NB4 (cell line): Measurements from ENCODE around the gene HYDIN.
A peak's percentile ranks its signal among the peaks of the same experiment; 100 is the strongest.

ENCODE experiments used
- DNase-seq: peaks from one replicate; pipeline ENCODE4 v3.0.0; 2010; ENCODE audit warnings: low read depth
- H3K4me3 ChIP-seq: one replicate; pipeline ENCODE4 v1.5.1; 2011; ENCODE audit warnings: mild to moderate bottlenecking, low read depth, low read length, moderate library complexity
- MYC ChIP-seq: IDR thresholded peaks from 2 replicates; pipeline ENCODE4 v1.6.1; 2011; ENCODE audit warnings: low read depth, low read length
- POLR2A ChIP-seq: IDR thresholded peaks from 2 replicates; pipeline ENCODE4 v1.6.1; 2011; ENCODE audit warnings: mild to moderate bottlenecking; ENCODE audit not compliant: insufficient read length; ENCODE audit errors: extremely low read depth
- TF ChIP-seq, protein P1 (sequence below): IDR thresholded peaks from 2 replicates; pipeline ENCODE4 v1.6.1; 2011; ENCODE audit warnings: low read depth, low read length
- TF ChIP-seq, protein P2 (sequence below): IDR thresholded peaks from one replicate; pipeline ENCODE4 v1.5.1; 2012; ENCODE audit warnings: low read depth, low read length

The HYDIN gene

DNA sequence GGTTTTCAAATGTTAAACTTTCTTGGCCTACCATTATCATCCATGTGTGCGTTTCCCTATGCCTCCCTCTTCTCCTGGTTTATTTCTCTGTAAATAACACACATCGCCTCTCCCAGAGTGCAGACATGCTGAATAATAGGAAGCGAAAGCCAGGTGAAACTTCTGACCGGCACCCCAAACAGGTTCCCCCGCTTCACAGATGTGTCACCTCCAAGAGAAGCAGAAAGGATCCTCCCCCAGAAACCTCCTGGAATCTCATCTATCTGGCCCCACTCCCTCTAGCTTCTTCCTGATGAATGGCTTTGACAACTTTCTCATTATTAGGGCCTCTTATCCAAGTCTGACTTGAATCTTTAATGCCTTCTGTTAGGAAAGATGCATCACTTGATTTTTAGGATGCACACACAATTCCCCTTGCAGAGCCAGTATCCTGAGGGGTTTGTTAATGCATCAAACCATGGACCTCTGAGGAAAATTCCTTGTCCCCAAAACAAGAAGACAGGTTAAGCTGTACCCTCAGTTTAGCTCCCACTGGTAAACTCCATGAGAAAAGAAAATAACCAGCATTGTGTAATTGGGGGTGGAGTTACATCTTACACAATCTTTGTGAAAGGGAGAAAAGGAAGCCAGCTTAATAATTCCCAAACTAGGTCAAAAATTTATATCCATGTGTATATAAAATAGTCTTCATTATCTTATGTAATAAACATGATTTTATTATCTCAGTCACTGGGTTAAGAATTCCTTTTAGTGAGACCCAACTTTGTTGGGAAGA is 20.1 kb upstream of the HYDIN start:
- no peak for DNase-seq
- TF ChIP-seq, protein P1, sequence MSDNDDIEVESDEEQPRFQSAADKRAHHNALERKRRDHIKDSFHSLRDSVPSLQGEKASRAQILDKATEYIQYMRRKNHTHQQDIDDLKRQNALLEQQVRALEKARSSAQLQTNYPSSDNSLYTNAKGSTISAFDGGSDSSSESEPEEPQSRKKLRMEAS: no peak
- TF ChIP-seq, protein P2, sequence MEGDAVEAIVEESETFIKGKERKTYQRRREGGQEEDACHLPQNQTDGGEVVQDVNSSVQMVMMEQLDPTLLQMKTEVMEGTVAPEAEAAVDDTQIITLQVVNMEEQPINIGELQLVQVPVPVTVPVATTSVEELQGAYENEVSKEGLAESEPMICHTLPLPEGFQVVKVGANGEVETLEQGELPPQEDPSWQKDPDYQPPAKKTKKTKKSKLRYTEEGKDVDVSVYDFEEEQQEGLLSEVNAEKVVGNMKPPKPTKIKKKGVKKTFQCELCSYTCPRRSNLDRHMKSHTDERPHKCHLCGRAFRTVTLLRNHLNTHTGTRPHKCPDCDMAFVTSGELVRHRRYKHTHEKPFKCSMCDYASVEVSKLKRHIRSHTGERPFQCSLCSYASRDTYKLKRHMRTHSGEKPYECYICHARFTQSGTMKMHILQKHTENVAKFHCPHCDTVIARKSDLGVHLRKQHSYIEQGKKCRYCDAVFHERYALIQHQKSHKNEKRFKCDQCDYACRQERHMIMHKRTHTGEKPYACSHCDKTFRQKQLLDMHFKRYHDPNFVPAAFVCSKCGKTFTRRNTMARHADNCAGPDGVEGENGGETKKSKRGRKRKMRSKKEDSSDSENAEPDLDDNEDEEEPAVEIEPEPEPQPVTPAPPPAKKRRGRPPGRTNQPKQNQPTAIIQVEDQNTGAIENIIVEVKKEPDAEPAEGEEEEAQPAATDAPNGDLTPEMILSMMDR: no peak
- TF ChIP-seq POLR2A (no peak), MYC (no peak)

DNA sequence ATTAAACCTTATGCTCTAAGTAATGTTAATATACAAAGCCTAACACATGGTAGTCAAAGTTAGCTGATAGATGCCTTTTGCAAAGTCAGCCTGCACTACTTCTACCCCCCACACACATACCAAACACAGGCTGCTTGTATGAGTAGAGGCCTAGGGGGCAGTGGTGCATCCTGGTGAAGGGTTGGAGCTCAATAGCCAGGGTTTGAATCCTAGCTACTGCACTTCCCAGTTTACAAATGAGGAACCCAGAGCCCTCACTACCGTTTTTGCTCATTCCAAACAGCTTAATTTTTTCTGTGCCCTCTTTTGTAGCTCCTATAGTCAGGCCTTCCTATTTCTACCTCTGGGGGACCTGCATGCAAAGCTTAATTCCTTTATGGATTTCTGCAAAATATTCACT is 18.9 kb upstream of the HYDIN start:
- no peak for TF ChIP-seq MYC
- TF ChIP-seq POLR2A: no peak
- TF ChIP-seq, protein P1: no peak
- TF ChIP-seq, protein P2: no peak
- no peak overlapping the region for H3K4me3 ChIP-seq

More for the DNA sequence above, 20.1 kb upstream of the HYDIN start:
- no peak overlapping the region for H3K4me3 ChIP-seq

DNA sequence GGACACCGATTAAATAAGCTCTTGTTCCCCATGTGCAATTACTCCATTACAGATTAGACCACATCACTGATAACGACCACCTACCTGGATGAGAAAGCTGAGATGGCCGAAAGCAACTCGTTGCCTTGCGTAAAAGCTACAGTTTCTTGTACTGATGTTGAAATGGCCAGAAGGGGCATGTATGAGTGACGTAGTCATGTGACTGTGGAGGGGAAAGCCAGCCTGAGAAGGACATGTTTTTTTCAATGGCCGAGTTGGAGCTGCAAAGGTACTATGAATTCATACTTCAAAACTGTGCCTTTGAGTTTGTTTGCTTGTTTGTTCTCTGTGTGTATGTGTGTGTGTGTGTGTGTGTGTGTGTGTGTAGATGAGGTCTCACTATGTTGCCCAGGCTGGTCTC is 17.0 kb upstream of the HYDIN start:
- DNase-seq: no peak
- TF ChIP-seq, protein P1: no peak
- TF ChIP-seq, protein P2: no peak
- TF ChIP-seq POLR2A (no peak), MYC (no peak)
- no peak overlapping the region for H3K4me3 ChIP-seq

More for the DNA sequence above, 18.9 kb upstream of the HYDIN start:
- DNase-seq: peak; percentile 38

DNA sequence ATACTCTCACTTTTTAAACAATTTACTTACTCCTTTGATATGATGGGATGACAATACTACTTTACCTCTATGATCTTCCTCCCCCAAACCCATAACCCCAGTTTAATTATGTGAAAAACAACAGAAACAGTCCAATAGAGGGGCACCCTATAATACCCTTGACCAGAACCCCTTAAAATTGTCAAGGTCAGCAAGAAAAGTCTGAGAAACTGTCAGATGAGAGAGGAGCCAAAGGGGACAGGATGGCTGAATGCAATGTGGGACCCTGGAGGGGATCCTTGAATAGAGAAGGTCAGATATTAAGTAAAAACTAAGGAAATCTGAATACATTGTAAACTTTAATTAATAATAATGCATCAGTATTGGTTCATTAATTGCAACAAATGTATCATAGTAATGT is 15.8 kb upstream of the HYDIN start:
- H3K4me3 ChIP-seq: no peak overlapping the region
- no peak for DNase-seq
- TF ChIP-seq POLR2A: no peak
- TF ChIP-seq, protein P1: no peak
- TF ChIP-seq, protein P2: no peak
- TF ChIP-seq MYC: no peak

DNA sequence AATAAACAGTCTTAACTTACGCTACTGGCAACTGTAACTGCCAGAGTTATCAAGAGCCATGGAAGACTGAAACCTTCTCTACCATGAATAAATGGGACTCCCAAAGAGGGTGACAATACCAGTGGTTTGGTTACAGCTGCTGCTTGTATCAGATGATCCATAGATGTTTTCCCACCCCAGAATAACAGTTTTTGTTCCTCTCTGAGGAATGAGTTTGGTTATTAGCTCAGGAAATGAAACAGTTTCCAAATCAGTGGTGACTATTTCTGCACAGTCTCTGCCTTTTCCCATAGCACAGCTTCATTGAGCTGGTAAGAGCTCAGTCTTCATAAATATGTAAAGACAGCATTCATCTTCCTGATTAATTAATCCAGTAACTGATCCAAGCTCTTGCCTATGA is 14.0 kb upstream of the HYDIN start:
- DNase-seq: no peak
- TF ChIP-seq POLR2A (no peak), MYC (no peak)
- TF ChIP-seq, protein P2: no peak
- TF ChIP-seq, protein P1: no peak
- H3K4me3 ChIP-seq: no peak overlapping the region
